IMR-90 (cell line): Measurements from ENCODE around the gene ADRA2B. TPM values are rescaled to one million over a fixed set of nuclear protein-coding genes. Genes with fewer than 3 reads are reported as not detected.

Source experiments
- ATAC-seq: fragments of 200-7000 bp; cut with Tn5 transposase; 2 replicates; pipeline ENCODE4 v1.9.1; 2020; ENCODE audit warnings: low read depth, mild to moderate bottlenecking, moderate library complexity
- BruUV-seq: library from RNA; stranded (reverse); fragments of 400-500 nt; replicated peaks from 2 replicates; lab custom pipeline; 2021; lab: Mats Ljungman, UMichigan
- CTCF ChIA-PET: fragments of 300-600 bp; formaldehyde crosslinking; extraction: SDS; loops from one replicate; lab custom pipeline; 2021; ENCODE audit warnings: antibody characterized with exemption; lab: Yijun Ruan, JAX
- POLR2A ChIA-PET: fragments of 300-600 bp; sonication (Branson Sonifier 250); formaldehyde crosslinking; loops from one replicate; lab custom pipeline; 2022; ENCODE audit warnings: antibody characterized with exemption; ENCODE audit not compliant: unreplicated experiment; lab: Charles Lee
- DNase-seq: peaks from one replicate; pipeline ENCODE4 v3.0.0; 2013
- H2AFZ ChIP-seq: replicated peaks from 2 replicates; pipeline ENCODE3; 2013; ENCODE audit warnings: low read length, mild to moderate bottlenecking; ENCODE audit not compliant: poor library complexity
- H2AK5ac ChIP-seq: 2 replicates; pipeline ENCODE4 v1.6.1; 2013; ENCODE audit warnings: low read depth, low read length, inconsistent platforms
- H2AK9ac ChIP-seq: replicated peaks from 2 replicates; pipeline ENCODE3; 2013; ENCODE audit warnings: mild to moderate bottlenecking, low read depth, low read length, moderate library complexity; ENCODE audit not compliant: poor library complexity
- H2BK120ac ChIP-seq: 2 replicates; pipeline ENCODE4 v1.6.1; 2013; ENCODE audit warnings: low read depth, low read length, inconsistent platforms
- H2BK15ac ChIP-seq: 3 replicates; pipeline ENCODE4 v1.6.1; 2013; ENCODE audit warnings: low read depth, low read length, inconsistent platforms
- H2BK20ac ChIP-seq: 2 replicates; pipeline ENCODE4 v1.6.1; 2013; ENCODE audit warnings: low read depth, mild to moderate bottlenecking, inconsistent platforms, low read length, moderate library complexity
- H2BK5ac ChIP-seq: 2 replicates; pipeline ENCODE4 v1.6.1; 2013; ENCODE audit warnings: mild to moderate bottlenecking, low read depth, low read length, inconsistent platforms; ENCODE audit not compliant: poor library complexity, severe bottlenecking
- H3K14ac ChIP-seq: replicated peaks from 2 replicates; pipeline ENCODE4 v1.6.1; 2013; ENCODE audit warnings: low read depth, low read length, inconsistent platforms
- H3K18ac ChIP-seq: 2 replicates; pipeline ENCODE4 v1.6.1; 2013; ENCODE audit warnings: low read depth, low read length, control low read depth
- H3K23ac ChIP-seq: 2 replicates; pipeline ENCODE4 v1.6.1; 2013; ENCODE audit warnings: low read depth, low read length, inconsistent platforms
- H3K27ac ChIP-seq: 2 replicates; pipeline ENCODE4 v1.5.1; 2013; ENCODE audit warnings: mild to moderate bottlenecking, control low read depth, low read length; ENCODE audit not compliant: insufficient read depth
- H3K27me3 ChIP-seq: 2 replicates; pipeline ENCODE4 v1.6.1; 2013; ENCODE audit warnings: low read length; ENCODE audit not compliant: control insufficient read depth, insufficient read depth
- H3K36me3 ChIP-seq: 2 replicates; pipeline ENCODE4 v1.6.1; 2013; ENCODE audit warnings: low read length, mixed read lengths; ENCODE audit not compliant: control insufficient read depth, insufficient read depth
- H3K4ac ChIP-seq: 2 replicates; pipeline ENCODE4 v1.6.1; 2013; ENCODE audit warnings: low read depth, low read length, inconsistent platforms
- H3K4me1 ChIP-seq: 2 replicates; pipeline ENCODE4 v1.6.1; 2013; ENCODE audit warnings: low read length, mixed read lengths; ENCODE audit not compliant: control insufficient read depth, insufficient read depth
- H3K4me2 ChIP-seq: 2 replicates; pipeline ENCODE4 v1.6.1; 2013; ENCODE audit warnings: low read depth, mild to moderate bottlenecking, control low read depth, low read length, moderate library complexity
- H3K4me3 ChIP-seq: 2 replicates; pipeline ENCODE4 v1.5.1; 2013; ENCODE audit warnings: low read depth, mild to moderate bottlenecking, control low read depth, low read length, moderate library complexity; ENCODE audit not compliant: insufficient read depth
- H3K56ac ChIP-seq: 2 replicates; pipeline ENCODE4 v1.6.1; 2013; ENCODE audit warnings: low read length, inconsistent platforms; ENCODE audit not compliant: insufficient read depth; ENCODE audit errors: extremely low read depth
- H3K79me1 ChIP-seq, 2 experiments: 2 replicates each; pipeline ENCODE4 v1.6.1; 2013; ENCODE audit warnings: low read length in 2 of 2, inconsistent platforms in 1 of 2, low read depth in 1 of 2
- H3K9ac ChIP-seq: 2 replicates; pipeline ENCODE4 v1.6.1; 2013; ENCODE audit warnings: low read depth, low read length, control low read depth
- H3K9me1 ChIP-seq: 2 replicates; pipeline ENCODE4 v1.6.1; 2013; ENCODE audit warnings: low read length, inconsistent platforms; ENCODE audit not compliant: insufficient read depth
- H3K9me3 ChIP-seq: 2 replicates; pipeline ENCODE4 v1.6.1; 2013; ENCODE audit warnings: low read length; ENCODE audit not compliant: control insufficient read depth, insufficient read depth
- H4K20me1 ChIP-seq: 2 replicates; pipeline ENCODE4 v1.6.1; 2013; ENCODE audit warnings: low read length, inconsistent platforms; ENCODE audit not compliant: insufficient read depth
- H4K5ac ChIP-seq: 2 replicates; pipeline ENCODE4 v1.6.1; 2013; ENCODE audit warnings: mild to moderate bottlenecking, low read depth, low read length, control low read depth
- H4K8ac ChIP-seq, 2 experiments: 2 replicates each; pipeline ENCODE4 v1.6.1; 2013; ENCODE audit warnings: low read depth in 2 of 2, low read length in 2 of 2, control low read depth in 1 of 2, inconsistent platforms in 1 of 2
- H4K91ac ChIP-seq: 2 replicates; pipeline ENCODE4 v1.6.1; 2013; ENCODE audit warnings: low read depth, low read length, inconsistent platforms; ENCODE audit not compliant: insufficient read depth
- CEBPB ChIP-seq: IDR thresholded peaks from 2 replicates; pipeline ENCODE4 v1.6.1; 2012; ENCODE audit warnings: low read depth, low read length, improper control_type of control experiment
- CHD1 ChIP-seq: IDR thresholded peaks from 2 replicates; pipeline ENCODE4 v1.6.1; 2012; ENCODE audit warnings: low read depth, low read length, improper control_type of control experiment
- CTCF ChIP-seq: conservative IDR thresholded peaks from 2 replicates; pipeline ENCODE4 v1.5.1; 2012; ENCODE audit warnings: mild to moderate bottlenecking, low read depth, low read length, improper control_type of control experiment
- MAFK ChIP-seq: IDR thresholded peaks from 2 replicates; pipeline ENCODE4 v1.6.1; 2012; ENCODE audit warnings: low read depth, low read length, improper control_type of control experiment
- MAZ ChIP-seq: IDR thresholded peaks from 2 replicates; pipeline ENCODE4 v1.6.1; 2012; ENCODE audit warnings: low read depth, mild to moderate bottlenecking, low read length, improper control_type of control experiment, moderate library complexity, borderline replicate concordance
- POLR2A ChIP-seq: IDR thresholded peaks from 2 replicates; pipeline ENCODE4 v1.6.1; 2012; ENCODE audit warnings: mild to moderate bottlenecking, low read depth, low read length
- RAD21 ChIP-seq: IDR thresholded peaks from 2 replicates; pipeline ENCODE4 v1.6.1; 2012; ENCODE audit warnings: low read length, improper control_type of control experiment
- RCOR1 ChIP-seq: IDR thresholded peaks from 2 replicates; pipeline ENCODE4 v1.6.1; 2012; ENCODE audit warnings: mild to moderate bottlenecking, low read length, improper control_type of control experiment; ENCODE audit not compliant: insufficient replicate concordance
- SMC3 ChIP-seq: fragments of 150-350 bp; IDR thresholded peaks from 2 replicates; pipeline ENCODE4 v1.6.1; 2016; ENCODE audit warnings: low read depth, mild to moderate bottlenecking, antibody characterized with exemption, low read length, moderate library complexity
- WGBS, 2 experiments: methylation state at CpG; one replicate each; pipeline versions ENCODE4 v1.1.5 to v1.1.7; 2013; ENCODE audit warnings: missing lambda C conversion rate in 2 of 2; ENCODE audit not compliant: insufficient read length in 1 of 2; ENCODE audit errors: extremely low coverage in 2 of 2; 5-methylcytosine and 5-hydroxymethylcytosine counted together
- dilution Hi-C: fragments of 300-500 bp; cut with HindIII; formaldehyde crosslinking; loops from one replicate; pipeline ENCODE4 v1.14.3; 2018; ENCODE audit warnings: low sequenced_read_pairs; ENCODE audit not compliant: unreplicated experiment
- in situ Hi-C: fragments of 300-500 bp; cut with MboI; formaldehyde crosslinking; loops from 3 replicates; pipeline ENCODE4 v1.14.3; 2019; ENCODE audit warnings: low sequenced_read_pairs, inconsistent platforms, mixed read lengths
- intact Hi-C: fragments of 100-400 bp; cut with micrococcal nuclease; formaldehyde crosslinking; loops from 2 replicates; pipeline ENCODE4 v1.10.0; 2022
- polyA plus RNA-seq, 3 experiments: library from polyadenylated mRNA; depleted of rRNA; stranded (reverse); fragments of >200 nt; gene quantifications; 2 replicates each; pipeline ENCODE4 v1.2.3, GENCODE V29; 2012; ENCODE audit warnings: low replicate concordance in 1 of 3
- total RNA-seq: library from RNA; depleted of rRNA; stranded (reverse); fragments of >200 nt; gene quantifications from 2 replicates; pipeline ENCODE4 v1.2.3, GENCODE V29; 2012
- TF ChIP-seq, protein P1 (sequence below): fragments of 150-350 bp; IDR thresholded peaks from 2 replicates; pipeline ENCODE4 v1.6.1; 2017; ENCODE audit warnings: mild to moderate bottlenecking, antibody characterized with exemption, low read length, low read depth
- TF ChIP-seq, protein P2 (sequence below): fragments of 150-350 bp; IDR thresholded peaks from 2 replicates; pipeline ENCODE4 v1.6.1; 2016; ENCODE audit warnings: low read depth, mild to moderate bottlenecking, low read length, moderate library complexity, borderline replicate concordance

ADRA2B gene
- total and polyA plus RNA-seq, 2 of the 4 experiments (the other 2 are of a cell fraction), result not detected

GRCh38 chr2:96138179-96139145, 22.1 kb upstream of the ADRA2B start, which contains the start of gene ASTL:
Gene ASTL, minus strand, starts transcription at chr2:96138502. Its CDS starts 66 bp downstream, at chr2:96138436.
- Histone ChIP-seq H4K91ac (no peak within 1 kb of the TSS), H4K8ac (no peak within 1 kb of the TSS), H3K27ac (no peak within 1 kb of the TSS), H3K56ac (no peak within 1 kb of the TSS), H3K36me3 (no peaks in the 10 kb centered on the region), H2BK5ac (no peak within 1 kb of the TSS), H3K23ac (no peak within 1 kb of the TSS), H2BK120ac (no peak within 1 kb of the TSS), H3K9me3 (no peaks in the 10 kb centered on the region), H3K4me1 (no peaks in the 10 kb centered on the region), H3K18ac (no peak within 1 kb of the TSS), H3K9ac (no peak within 1 kb of the TSS), H2AK5ac (no peak within 1 kb of the TSS), H2AK9ac (no peak within 1 kb of the TSS), H4K5ac (no peak within 1 kb of the TSS), H4K20me1 (no peaks in the 10 kb centered on the region), H3K14ac (no peak within 1 kb of the TSS), H3K79me1 (no peaks in the 10 kb centered on the region), H3K4ac (no peak within 1 kb of the TSS), H3K4me2 (no peak within 1 kb of the TSS), H2BK20ac (no peak within 1 kb of the TSS), H2BK15ac (no peak within 1 kb of the TSS), H3K9me1 (no peaks in the 10 kb centered on the region), H3K27me3 (peaks cover 34% of the 10 kb centered on the region), H3K4me3 (no peak within 1 kb of the TSS), H2AFZ (peak within 1 kb of the TSS; percentile 40)
- intact Hi-C loops (loop anchor here (1.0 to 2.0 kb wide), 3 partner anchors 36 to 370 kb away; no protein-coding TSS in a partner anchor), dilution Hi-C loops (no loop called here), in situ Hi-C loops (loop anchor here (10.0 kb wide), 1 partner anchor 126 kb away; the partner anchor contains the start of genes CIAO1 and TMEM127)
- BruUV-seq, result no TSS peak
- TF ChIP-seq, protein P1, sequence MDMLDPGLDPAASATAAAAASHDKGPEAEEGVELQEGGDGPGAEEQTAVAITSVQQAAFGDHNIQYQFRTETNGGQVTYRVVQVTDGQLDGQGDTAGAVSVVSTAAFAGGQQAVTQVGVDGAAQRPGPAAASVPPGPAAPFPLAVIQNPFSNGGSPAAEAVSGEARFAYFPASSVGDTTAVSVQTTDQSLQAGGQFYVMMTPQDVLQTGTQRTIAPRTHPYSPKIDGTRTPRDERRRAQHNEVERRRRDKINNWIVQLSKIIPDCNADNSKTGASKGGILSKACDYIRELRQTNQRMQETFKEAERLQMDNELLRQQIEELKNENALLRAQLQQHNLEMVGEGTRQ, result no peak
- no peak for TF ChIP-seq MAZ
- no peak for TF ChIP-seq RCOR1
- TF ChIP-seq, protein P2, sequence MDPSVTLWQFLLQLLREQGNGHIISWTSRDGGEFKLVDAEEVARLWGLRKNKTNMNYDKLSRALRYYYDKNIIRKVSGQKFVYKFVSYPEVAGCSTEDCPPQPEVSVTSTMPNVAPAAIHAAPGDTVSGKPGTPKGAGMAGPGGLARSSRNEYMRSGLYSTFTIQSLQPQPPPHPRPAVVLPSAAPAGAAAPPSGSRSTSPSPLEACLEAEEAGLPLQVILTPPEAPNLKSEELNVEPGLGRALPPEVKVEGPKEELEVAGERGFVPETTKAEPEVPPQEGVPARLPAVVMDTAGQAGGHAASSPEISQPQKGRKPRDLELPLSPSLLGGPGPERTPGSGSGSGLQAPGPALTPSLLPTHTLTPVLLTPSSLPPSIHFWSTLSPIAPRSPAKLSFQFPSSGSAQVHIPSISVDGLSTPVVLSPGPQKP, result no peak
- no peak for TF ChIP-seq CEBPB
- no peak for TF ChIP-seq CHD1
- TF ChIP-seq MAFK, result no peak
- peak; percentile 66 for TF ChIP-seq SMC3
- peak; percentile 79 for TF ChIP-seq RAD21
- peak; percentile 33 for TF ChIP-seq POLR2A
- TF ChIP-seq CTCF, result peak; percentile 63
- WGBS, 2 experiments, result no CpG with 5 or more reads among the region's 17 CpGs
- POLR2A ChIA-PET, result interaction anchor here (0.6 kb wide), 1 partner anchor 56 kb away, joined by 5 read pairs; no protein-coding TSS in a partner anchor
- DNase-seq (peak; percentile 32), ATAC-seq (peak; percentile 77; the same call in 1 of the 2 replicates)
- CTCF ChIA-PET, result interaction anchor here (0.7 to 1.2 kb wide), 6 partner anchors 22 to 129 kb away, joined by 3 to 6 read pairs (median 4); no protein-coding TSS in a partner anchor
